HG02610 (cell line): ENCODE results near the gene REV1.

Source experiments
- ATAC-seq: cut with Tn5 transposase; IDR thresholded peaks from one replicate; pipeline ENCODE4 v1.9.1; 2021; ENCODE audit warnings: mild to moderate bottlenecking, moderate library complexity; ENCODE audit not compliant: unreplicated experiment

Gene REV1

DNA sequence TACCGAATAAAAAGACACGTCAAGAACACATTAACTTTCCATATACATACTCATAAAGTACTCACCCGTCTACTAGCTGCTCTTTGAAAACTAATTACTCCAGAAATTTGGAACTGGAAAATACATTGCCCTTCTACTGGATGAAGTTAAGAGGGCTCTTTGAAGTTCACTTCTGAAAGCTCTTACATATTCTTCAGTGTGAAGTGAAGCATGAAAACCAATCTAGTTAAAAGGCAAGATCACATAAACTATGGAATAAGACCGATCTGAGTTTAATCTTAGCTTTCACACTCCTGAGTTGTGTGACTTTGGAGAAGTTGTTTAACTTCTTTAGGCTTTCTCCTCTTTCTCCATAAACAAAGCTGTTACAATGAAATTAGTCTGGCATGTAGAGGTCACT lies 38.5 kb downstream of the REV1 start:
- no peak for ATAC-seq

DNA sequence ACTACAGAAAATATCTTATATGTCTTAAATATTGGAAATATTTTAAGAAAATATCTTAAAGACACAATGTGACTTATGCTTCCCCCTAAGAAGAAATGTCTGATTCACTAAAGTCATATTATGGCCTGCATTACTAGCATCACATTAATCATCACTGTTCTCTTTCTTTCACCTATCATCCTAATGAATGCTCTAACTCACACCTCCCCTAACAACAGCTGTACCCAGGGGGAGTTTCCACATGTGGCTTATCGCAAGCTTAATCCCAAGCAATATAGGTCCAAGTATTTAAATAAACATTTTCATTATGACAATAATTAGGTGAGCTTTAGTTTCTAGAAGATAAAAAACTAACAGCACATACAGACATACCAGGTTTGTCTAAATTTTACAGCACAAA lies 39.6 kb downstream of the REV1 start:
- ATAC-seq, result no peak

DNA sequence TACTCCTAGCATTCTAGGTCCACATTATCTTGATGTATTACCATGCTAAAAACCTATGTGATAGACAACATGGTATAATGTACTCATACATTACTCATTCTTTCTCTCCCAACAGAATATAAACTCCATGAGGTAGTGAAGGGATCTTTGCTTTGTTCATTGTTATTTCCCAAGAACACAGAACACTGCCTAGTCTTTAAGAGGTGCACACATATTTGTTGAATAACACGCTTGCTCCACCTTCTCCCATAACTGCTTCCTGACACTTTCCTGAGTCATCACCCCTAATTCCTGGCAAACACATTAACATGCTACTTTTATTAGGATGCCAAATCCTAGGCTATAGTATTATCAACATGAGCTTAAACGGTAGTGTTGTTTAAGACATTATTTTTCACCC lies 41.3 kb downstream of the REV1 start:
- no peak for ATAC-seq

DNA sequence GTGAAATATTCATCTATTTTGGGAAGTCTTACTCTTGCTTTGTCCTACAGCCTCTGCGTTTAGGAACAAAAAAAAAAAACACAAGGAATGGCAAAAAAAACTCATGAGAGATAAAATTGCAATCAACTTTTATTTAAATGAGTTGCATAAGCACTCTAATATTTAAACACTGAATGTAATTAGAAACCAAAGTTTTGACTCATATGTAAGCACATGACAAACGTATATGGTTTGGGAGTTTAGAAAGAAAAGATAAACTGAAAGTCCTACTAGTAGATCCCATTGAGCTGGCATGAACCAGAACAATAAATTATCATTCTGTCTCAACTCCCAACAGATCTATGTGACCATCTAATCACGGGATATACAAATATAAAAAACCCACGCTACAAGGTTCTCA lies 44.8 kb downstream of the REV1 start:
- no peak for ATAC-seq

DNA sequence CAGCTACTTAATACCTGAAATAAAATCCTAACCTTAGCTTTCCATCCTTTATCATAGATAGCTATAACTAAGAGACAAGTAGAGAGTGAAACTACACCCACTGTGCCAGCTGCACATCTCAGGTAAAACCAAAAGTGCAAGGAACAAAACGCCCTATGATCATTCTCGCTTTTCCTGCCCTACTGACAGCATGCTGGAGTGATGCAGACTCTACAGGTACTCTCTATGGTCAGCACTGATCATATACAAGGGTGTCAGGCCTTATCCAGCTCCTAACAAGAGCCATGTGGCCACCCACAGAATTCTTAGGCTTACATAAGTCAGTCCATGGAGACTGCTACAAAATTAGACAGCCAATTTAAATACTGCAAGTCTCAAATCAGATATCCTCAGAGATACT lies 45.6 kb downstream of the REV1 start:
- no peak for ATAC-seq

DNA sequence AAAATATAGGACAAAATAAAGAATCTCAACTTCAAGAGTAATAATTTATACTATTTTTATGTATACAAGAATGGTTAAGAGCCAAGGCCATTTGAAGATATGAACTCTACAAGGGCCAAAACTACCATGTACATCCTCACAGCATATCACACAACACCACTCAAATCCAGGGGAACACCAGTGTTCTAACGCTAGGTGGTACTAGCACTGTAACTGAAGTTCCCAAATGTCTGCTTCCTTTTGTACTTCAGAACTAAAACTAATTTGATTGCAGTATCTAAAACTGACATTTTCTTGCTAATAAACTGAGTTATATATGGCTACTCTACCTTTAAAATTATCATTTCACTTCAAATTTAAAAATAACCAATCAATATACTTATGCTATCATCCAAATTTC lies 47.0 kb downstream of the REV1 start:
- ATAC-seq, result no peak

DNA sequence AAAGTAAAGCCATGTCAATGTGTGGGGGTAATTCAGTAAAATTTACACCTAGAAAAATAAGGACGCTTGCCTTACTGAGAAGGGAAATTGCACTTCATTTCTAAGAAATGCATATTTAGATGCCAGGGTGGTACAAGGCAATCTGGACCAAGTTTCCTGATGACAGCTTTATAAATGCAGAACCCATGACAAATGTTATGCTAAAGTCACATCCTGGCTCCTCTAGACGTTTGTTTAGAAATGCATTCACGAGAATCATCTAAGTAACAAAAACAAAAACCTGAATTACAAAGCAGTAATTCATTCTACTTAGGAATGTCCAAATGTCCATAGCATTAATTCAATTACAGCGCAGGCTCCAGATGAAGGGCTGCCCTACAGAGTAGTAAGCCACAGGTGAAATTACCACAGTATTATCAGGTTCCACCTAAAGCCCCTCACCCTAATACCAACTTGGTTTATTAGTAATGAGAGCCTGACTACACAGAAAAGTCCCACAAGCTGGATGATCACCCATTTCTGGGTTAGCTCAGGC lies 49.8 kb downstream of the REV1 start:
- ATAC-seq, result no peak

- no peak for ATAC-seq
Observed at GRCh38 chr2:99436874-99437273, 52.9 kb downstream of the REV1 start.

- ATAC-seq, result no peak
Observed at GRCh38 chr2:99433340-99433739, 56.5 kb downstream of the REV1 start.

DNA sequence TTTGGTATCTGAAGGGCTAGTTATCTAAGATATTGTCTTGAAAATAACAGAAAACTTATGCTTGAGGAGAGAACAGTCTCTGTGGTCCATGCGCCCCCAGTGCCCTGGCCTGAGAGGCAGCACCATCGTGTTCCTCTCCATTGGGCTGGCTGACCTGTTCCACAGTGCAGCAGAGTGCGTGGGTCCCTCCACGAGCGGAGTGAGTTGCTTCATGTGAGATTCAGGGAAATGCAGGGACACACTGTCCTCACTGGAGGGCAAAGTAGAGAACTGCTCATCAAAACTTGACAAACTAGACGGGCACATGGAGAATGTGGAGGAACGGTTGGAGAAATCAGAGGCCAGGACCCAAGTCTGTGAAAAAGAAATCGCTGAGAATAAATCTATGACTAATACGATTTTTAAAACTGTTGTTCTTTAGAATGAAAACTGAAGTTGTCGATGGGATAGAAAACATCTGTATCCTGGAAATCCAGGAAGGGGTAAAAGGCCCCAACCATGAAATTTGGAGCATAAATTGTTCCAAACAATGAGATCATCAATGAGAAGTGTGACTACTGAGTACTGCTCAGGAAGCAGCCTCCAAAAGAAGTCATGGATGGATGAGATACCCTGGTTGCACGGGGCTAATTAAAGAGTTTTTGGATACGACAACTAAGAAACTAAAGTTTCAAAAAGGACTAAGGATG lies 58.1 kb downstream of the REV1 start:
- ATAC-seq, result no peak

- no peak for ATAC-seq
Observed at GRCh38 chr2:99430614-99431291, 59.1 kb downstream of the REV1 start.

- ATAC-seq, result no peak
Observed at GRCh38 chr2:99425022-99425421, 64.8 kb downstream of the REV1 start.

DNA sequence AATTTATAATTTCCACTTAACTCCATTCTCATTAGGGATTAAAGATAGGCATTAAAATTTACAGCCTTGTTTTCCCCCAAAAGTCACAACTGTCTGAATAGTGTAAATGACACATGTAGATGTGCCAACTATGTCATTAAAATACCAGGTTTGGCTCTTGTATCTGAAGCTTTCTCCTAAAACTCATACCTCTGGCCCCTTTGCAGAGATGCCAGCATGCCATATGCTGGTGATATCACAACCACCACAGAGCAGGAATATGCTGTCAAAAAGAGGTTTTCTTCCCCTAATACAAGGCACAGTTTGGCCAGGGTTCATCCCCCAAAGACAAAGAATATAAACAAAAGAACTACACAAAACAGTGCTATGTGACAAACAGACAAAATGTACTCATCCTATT lies 65.4 kb downstream of the REV1 start:
- ATAC-seq, result no peak

DNA sequence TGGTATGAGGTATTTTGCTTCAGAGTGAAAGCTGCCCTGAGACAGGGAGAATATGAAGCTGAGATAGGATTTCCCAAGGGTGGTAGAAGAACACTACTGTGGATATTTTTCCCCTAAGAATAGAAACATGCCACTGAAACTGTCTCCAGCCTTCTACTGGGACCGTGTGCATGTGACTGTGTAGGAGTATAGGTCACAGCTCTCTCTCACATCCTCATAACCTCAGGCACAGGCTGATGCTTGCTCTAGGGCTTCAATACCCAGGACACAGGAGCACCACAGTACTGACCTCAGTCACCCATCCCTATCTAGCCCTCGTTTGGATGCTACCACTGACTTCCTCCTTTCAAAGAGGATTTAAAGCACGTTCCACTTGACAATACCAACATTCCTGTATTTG lies 67.2 kb downstream of the REV1 start:
- ATAC-seq, result peak; percentile 56

- ATAC-seq, result no peak
Observed at GRCh38 chr2:99421469-99421868, 68.3 kb downstream of the REV1 start.

DNA sequence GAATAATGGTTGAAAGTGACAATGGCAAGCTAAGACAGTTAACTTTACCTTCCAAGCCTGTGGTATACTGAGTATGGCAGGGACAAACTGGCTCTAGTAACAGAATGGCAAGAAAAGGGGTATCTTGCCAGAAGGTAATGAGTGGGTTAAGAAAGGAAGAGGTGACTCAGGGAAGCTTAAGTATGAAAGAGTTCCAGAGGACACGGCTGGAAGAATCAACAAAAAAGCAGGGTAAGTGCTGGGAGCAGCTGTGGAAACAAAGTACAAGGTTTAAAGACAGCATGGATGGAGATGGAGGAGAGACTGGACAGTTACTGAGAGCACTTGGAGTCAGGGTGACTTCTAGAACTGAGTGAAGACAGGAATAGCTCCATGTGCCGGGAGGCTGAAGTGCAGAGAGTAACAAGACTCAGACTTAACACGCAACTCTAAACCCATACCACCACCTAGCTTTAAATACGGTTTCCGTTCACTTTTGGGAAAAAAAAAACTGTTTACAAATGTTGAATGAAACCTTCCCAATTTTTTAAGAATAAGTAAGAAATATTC lies 69.0 kb downstream of the REV1 start:
- no peak for ATAC-seq

- no peak for ATAC-seq
Observed at GRCh38 chr2:99420031-99420430, 69.8 kb downstream of the REV1 start.

DNA sequence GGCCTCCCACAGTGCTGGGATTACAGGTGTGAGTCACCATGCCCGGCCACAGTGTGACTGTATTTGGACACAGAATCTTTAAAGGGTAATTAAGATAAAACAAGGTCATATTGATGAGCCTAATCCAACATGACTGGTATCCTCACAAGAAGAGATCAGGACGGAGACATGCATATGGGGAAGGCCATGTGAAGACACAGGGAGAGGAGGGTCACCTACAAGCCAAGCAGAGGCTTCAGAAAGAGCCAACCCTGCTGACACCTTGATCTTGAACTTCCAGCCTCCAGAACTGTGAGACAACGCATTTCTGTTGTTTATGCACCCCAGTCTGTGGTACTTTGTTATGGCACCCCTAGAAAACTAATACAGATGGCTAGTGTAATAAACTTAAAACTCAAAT lies 72.4 kb downstream of the REV1 start:
- ATAC-seq, result no peak

- ATAC-seq, result no peak
Observed at GRCh38 chr2:99414566-99414965, 75.3 kb downstream of the REV1 start.

GRCh38 chr2:99410276-99410675 lies 79.5 kb downstream of the REV1 start:
- ATAC-seq, result no peak

DNA sequence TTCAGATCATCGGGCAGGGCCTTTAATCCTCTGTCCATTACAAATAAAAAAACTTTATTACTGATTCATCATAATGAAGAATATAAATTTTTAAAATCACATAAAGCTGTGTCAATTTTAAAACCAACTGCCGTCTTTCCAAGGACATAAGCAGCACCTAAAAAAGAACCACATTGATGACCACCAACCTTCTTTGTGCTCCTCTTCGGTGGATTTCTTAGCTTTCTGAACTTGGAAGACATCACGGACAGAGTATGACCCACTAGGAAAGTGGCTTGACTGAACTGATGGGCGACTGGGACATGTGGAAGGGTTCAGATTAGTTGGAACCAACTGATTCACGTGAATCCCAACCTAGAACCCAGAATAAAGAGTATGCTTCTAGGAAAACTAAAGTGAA lies 83.7 kb downstream of the REV1 start:
- ATAC-seq, result no peak
